SK-N-SH (cell line): Measurements from ENCODE around the gene CFAP99. TPM values are rescaled to one million over a fixed set of nuclear protein-coding genes. Genes with fewer than 3 reads are reported as not detected.

Experiments used
- CTCF ChIA-PET: fragments of 300-600, 350-600 bp; formaldehyde crosslinking; extraction: SDS; loops from one replicate; lab custom pipeline; 2021; lab: Yijun Ruan, JAX
- POLR2A ChIA-PET: fragments of 350-600 bp; sonication (Branson Sonifier 250); formaldehyde crosslinking; extraction: SDS; loops from one replicate; lab custom pipeline; 2020; ENCODE audit warnings: antibody characterized with exemption, inconsistent platforms; lab: Yijun Ruan, JAX
- DNase-seq: peaks from one replicate; pipeline ENCODE4 v3.0.0; 2012
- H2AFZ ChIP-seq: fragments of 200-600 bp; sonication (generic); 2 replicates; pipeline ENCODE4 v1.8.1; 2016; ENCODE audit warnings: antibody characterized with exemption, mild to moderate bottlenecking, low read depth
- H3F3A ChIP-seq: fragments of 200-600 bp; sonication (generic); replicated peaks from 2 replicates; pipeline ENCODE3; 2016; ENCODE audit warnings: antibody characterized with exemption, mild to moderate bottlenecking; ENCODE audit not compliant: insufficient read depth
- H3K27ac ChIP-seq, 2 experiments: fragments of 200-500 bp in 1 of 2; fragments of 200-600 bp in 1 of 2; sonication (Bioruptor generic) in 1 of 2; sonication (generic), shearing (Covaris generic) in 1 of 2; 2 replicates each; pipeline versions ENCODE4 v1.5.1 to v1.6.1; 2014 to 2016; ENCODE audit warnings: low read depth in 2 of 2, inconsistent platforms in 1 of 2, low read length in 1 of 2, mild to moderate bottlenecking in 1 of 2, mixed read lengths in 1 of 2
- H3K27me3 ChIP-seq: fragments of 200-600 bp; sonication (generic), shearing (Covaris generic); 2 replicates; pipeline ENCODE4 v1.6.1; 2016; ENCODE audit warnings: mixed run types; ENCODE audit not compliant: insufficient read depth
- H3K36me3 ChIP-seq, 2 experiments: fragments of 200-500 bp in 1 of 2; fragments of 200-600 bp in 1 of 2; sonication (Bioruptor generic) in 1 of 2; sonication (generic) in 1 of 2; replicated peaks in 1 of 2; 2 replicates each; pipeline versions ENCODE3 to v1.5.1; 2014 to 2016; ENCODE audit warnings: low read length in 1 of 2, mild to moderate bottlenecking in 1 of 2; ENCODE audit not compliant: insufficient read depth in 2 of 2, control insufficient read depth in 1 of 2
- H3K4me1 ChIP-seq, 2 experiments: fragments of 200-500 bp in 1 of 2; fragments of 200-600 bp in 1 of 2; sonication (Bioruptor generic) in 1 of 2; sonication (generic), shearing (Covaris generic) in 1 of 2; 2 replicates each; pipeline versions ENCODE4 v1.5.1 to v1.6.1; 2014 to 2016; ENCODE audit warnings: low read depth in 1 of 2, low read length in 1 of 2, mixed run types in 1 of 2; ENCODE audit not compliant: insufficient read depth in 2 of 2, control insufficient read depth in 1 of 2
- H3K4me2 ChIP-seq: fragments of 200-600 bp; sonication (generic), shearing (Covaris generic); 2 replicates; pipeline ENCODE4 v1.6.1; 2017; ENCODE audit warnings: mixed run types
- H3K4me3 ChIP-seq, 2 experiments: fragments of 200-500 bp in 1 of 2; fragments of 200-600 bp in 1 of 2; sonication (Bioruptor generic) in 1 of 2; sonication (generic), shearing (Covaris generic) in 1 of 2; 2 replicates each; pipeline versions ENCODE4 v1.5.1 to v1.8.1; 2014 to 2016; ENCODE audit warnings: low read depth in 2 of 2, inconsistent platforms in 1 of 2, low read length in 1 of 2, mild to moderate bottlenecking in 1 of 2, mixed read lengths in 1 of 2, moderate library complexity in 1 of 2
- H3K79me2 ChIP-seq: fragments of 200-600 bp; sonication (generic); 2 replicates; pipeline ENCODE4 v1.8.1; 2017; ENCODE audit warnings: mild to moderate bottlenecking; ENCODE audit not compliant: insufficient read depth
- H3K9ac ChIP-seq: fragments of 200-600 bp; sonication (generic); 2 replicates; pipeline ENCODE4 v1.6.1; 2017; ENCODE audit warnings: mixed run types
- H3K9me2 ChIP-seq: fragments of 200-600 bp; sonication (generic); 2 replicates; pipeline ENCODE4 v1.6.1; 2017; ENCODE audit warnings: mixed run types
- H3K9me3 ChIP-seq: fragments of 200-600 bp; sonication (generic); 2 replicates; pipeline ENCODE4 v1.6.1; 2017; ENCODE audit warnings: mixed run types, mild to moderate bottlenecking, moderate library complexity
- H4K20me1 ChIP-seq: fragments of 200-600 bp; sonication (generic); 2 replicates; pipeline ENCODE4 v1.6.1; 2017; ENCODE audit warnings: mild to moderate bottlenecking, mixed run types; ENCODE audit not compliant: insufficient read depth
- CHD2 ChIP-seq: fragments of 150-350 bp; IDR thresholded peaks from 2 replicates; pipeline ENCODE4 v1.6.1; 2018; ENCODE audit warnings: low read length; ENCODE audit not compliant: partially characterized antibody
- ELF1 ChIP-seq: IDR thresholded peaks from 2 replicates; pipeline ENCODE4 v1.4.0; 2012
- EP300 ChIP-seq, 2 experiments: IDR thresholded peaks; 2 replicates each; pipeline versions ENCODE4 v1.4.0 to v1.6.1; 2012; ENCODE audit warnings: borderline replicate concordance in 1 of 2, low read depth in 1 of 2, low read length in 1 of 2
- FOSL2 ChIP-seq: IDR thresholded peaks from 2 replicates; pipeline ENCODE4 v1.4.0; 2012; ENCODE audit warnings: low read depth, mild to moderate bottlenecking, moderate library complexity, borderline replicate concordance
- FOXM1 ChIP-seq: IDR thresholded peaks from 2 replicates; pipeline ENCODE4 v1.4.0; 2012; ENCODE audit warnings: low read depth, mild to moderate bottlenecking
- GATA2 ChIP-seq: sonication (generic); formaldehyde crosslinking; IDR thresholded peaks from 2 replicates; pipeline ENCODE4 v1.5.0; 2020; ENCODE audit warnings: mild to moderate bottlenecking, missing genetic modification reagents
- MEF2A ChIP-seq: IDR thresholded peaks from 2 replicates; pipeline ENCODE4 v1.4.0; 2012; ENCODE audit warnings: low read depth, borderline replicate concordance
- NFIC ChIP-seq: IDR thresholded peaks from 2 replicates; pipeline ENCODE4 v1.4.0; 2012; ENCODE audit warnings: borderline replicate concordance
- NRF1 ChIP-seq: IDR thresholded peaks from 2 replicates; pipeline ENCODE4 v1.6.1; 2012; ENCODE audit warnings: low read depth, mild to moderate bottlenecking, low read length
- POLR2AphosphoS5 ChIP-seq: IDR thresholded peaks from 2 replicates; pipeline ENCODE4 v1.6.1; 2012; ENCODE audit warnings: low read depth, low read length
- RXRA ChIP-seq: IDR thresholded peaks from 2 replicates; pipeline ENCODE4 v1.4.0; 2012; ENCODE audit warnings: low read depth, mild to moderate bottlenecking, borderline replicate concordance
- SIN3A ChIP-seq: IDR thresholded peaks from 2 replicates; pipeline ENCODE4 v1.6.1; 2012; ENCODE audit warnings: low read depth, mild to moderate bottlenecking, low read length, moderate library complexity, borderline replicate concordance
- SMC3 ChIP-seq: IDR thresholded peaks from 2 replicates; pipeline ENCODE4 v1.6.1; 2012; ENCODE audit warnings: low read depth, low read length, improper control_type of control experiment
- YY1 ChIP-seq: IDR thresholded peaks from 2 replicates; pipeline ENCODE4 v1.4.0; 2012; ENCODE audit warnings: low read depth, mild to moderate bottlenecking
- WGBS: methylation state at CpG from one replicate; pipeline ENCODE4 v1.1.6; 2017; ENCODE audit warnings: low lambda C conversion rate; 5-methylcytosine and 5-hydroxymethylcytosine counted together
- polyA plus RNA-seq, 3 experiments: library from polyadenylated mRNA; depleted of rRNA; stranded (reverse); fragments of >200 nt; gene quantifications; 2 replicates each; pipeline ENCODE4 v1.2.3, GENCODE V29; 2012
- TF ChIP-seq, protein P1 (sequence below): fragments of 200-600 bp; sonication (generic); IDR thresholded peaks from 2 replicates; pipeline ENCODE4 v1.6.1; 2017; ENCODE audit warnings: antibody characterized with exemption, mild to moderate bottlenecking, moderate library complexity
- TF ChIP-seq, protein P2 (sequence below): IDR thresholded peaks from 2 replicates; pipeline ENCODE4; 2012
- TF ChIP-seq, protein P3 (sequence below): IDR thresholded peaks from 2 replicates; pipeline ENCODE4 v1.4.0; 2012; ENCODE audit warnings: low read depth, borderline replicate concordance
- TF ChIP-seq, protein P4 (sequence below): IDR thresholded peaks from 2 replicates; pipeline ENCODE4 v1.6.1; 2012; ENCODE audit warnings: mild to moderate bottlenecking, low read depth, low read length, moderate library complexity

The CFAP99 gene
- polyA plus RNA-seq, 1 of the 3 experiments (the other 2 are of a cell fraction) = 0.13 TPM

DNA sequence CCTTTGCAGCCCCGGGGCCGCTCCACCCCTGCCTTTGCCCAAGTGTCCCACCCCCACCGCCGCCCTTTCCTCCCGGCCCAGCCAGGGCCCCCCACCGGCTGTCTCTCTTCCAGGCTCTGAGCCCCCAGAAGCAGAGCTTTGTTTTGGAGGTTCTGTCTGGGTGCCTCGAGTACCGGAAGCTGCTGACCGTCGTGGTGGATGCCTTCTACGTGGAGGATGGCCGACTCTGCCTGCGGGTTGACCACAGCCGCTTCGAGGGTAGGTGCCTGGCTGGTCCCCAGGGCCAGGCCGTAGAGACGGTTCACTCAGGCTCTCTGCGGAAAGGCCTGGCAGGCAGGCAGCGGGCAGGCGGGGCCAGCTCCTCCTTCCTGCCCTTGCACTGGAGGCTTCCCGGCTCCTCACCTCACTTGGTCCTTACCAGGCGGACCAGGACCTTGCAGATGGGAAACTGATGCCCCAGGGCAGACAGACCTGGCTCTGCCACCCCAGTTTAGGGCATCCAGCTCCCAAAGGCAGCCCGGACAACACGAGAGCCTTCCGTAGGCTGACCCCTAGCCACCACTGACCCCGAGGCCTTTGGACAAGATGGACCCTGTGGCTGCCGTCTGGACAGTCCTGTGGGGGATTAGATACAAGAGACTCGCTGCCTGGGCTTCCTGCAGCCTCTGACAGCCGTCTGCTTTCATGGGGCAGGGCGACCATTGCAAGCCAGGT, 18.2 kb downstream of the CFAP99 start (continued):
- TF ChIP-seq, protein P1, sequence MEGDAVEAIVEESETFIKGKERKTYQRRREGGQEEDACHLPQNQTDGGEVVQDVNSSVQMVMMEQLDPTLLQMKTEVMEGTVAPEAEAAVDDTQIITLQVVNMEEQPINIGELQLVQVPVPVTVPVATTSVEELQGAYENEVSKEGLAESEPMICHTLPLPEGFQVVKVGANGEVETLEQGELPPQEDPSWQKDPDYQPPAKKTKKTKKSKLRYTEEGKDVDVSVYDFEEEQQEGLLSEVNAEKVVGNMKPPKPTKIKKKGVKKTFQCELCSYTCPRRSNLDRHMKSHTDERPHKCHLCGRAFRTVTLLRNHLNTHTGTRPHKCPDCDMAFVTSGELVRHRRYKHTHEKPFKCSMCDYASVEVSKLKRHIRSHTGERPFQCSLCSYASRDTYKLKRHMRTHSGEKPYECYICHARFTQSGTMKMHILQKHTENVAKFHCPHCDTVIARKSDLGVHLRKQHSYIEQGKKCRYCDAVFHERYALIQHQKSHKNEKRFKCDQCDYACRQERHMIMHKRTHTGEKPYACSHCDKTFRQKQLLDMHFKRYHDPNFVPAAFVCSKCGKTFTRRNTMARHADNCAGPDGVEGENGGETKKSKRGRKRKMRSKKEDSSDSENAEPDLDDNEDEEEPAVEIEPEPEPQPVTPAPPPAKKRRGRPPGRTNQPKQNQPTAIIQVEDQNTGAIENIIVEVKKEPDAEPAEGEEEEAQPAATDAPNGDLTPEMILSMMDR = no peak
- TF ChIP-seq YY1 = no peak

DNA sequence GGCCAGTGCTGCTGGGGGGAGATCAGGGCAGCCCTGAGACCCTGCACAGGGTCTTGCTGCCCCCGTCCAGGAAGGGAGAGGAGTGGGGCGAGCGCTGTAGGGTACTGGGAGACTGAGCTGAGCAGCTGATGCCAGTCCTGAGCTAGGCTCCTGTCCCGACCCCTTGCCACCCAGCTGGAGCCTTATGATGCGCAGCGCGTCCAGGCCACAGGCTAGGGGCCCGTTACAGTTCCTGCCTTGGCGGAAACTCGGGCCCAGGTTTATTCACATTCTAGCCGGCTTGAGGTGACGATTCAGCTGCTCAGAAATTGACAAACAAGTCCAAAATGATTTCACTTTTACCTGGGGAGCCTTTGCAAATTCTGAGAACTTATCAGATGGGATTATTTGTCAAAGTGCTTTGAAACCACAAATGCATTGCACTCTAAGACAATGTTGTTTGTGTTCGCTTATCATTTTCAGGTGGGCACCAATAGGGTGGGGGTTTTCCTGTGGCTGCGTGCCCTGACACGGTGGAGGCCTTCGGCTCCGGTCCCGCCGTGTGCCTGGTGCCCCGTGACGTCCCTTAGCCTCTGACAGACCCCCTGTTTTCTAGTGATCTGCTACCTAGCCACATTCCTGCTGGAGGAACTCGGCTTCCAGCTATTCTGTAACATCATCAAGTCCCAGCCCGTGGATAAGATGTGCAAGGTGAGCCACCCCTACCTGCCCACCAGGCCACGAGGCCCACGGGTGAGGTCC, 18.9 kb downstream of the CFAP99 start:
- Histone ChIP-seq H3K9ac (no peak overlapping the region), H3K27ac (no peak overlapping the region), H3K27me3 (no peaks in the 10 kb centered on the region), H3F3A (no peaks in the 10 kb centered on the region), H3K4me2 (no peak overlapping the region), H3K9me2 (no peaks in the 10 kb centered on the region), H3K4me3 (no peak overlapping the region), H3K4me1 (peaks cover 6 to 11% of the 10 kb centered on the region in 2 experiments; a peak in 1 of 4 replicates), H4K20me1 (no peaks in the 10 kb centered on the region), H3K9me3 (no peaks in the 10 kb centered on the region), H2AFZ (no peak overlapping the region), H3K79me2 (no peaks in the 10 kb centered on the region), H3K36me3 (no peaks in the 10 kb centered on the region)
- POLR2A ChIA-PET = no interaction called here
- CTCF ChIA-PET = interaction anchor here (1.5 to 3.3 kb wide), 6 partner anchors 11 to 217 kb away, joined by 3 to 19 read pairs (median 8); no protein-coding TSS in a partner anchor
- TF ChIP-seq, protein P2, sequence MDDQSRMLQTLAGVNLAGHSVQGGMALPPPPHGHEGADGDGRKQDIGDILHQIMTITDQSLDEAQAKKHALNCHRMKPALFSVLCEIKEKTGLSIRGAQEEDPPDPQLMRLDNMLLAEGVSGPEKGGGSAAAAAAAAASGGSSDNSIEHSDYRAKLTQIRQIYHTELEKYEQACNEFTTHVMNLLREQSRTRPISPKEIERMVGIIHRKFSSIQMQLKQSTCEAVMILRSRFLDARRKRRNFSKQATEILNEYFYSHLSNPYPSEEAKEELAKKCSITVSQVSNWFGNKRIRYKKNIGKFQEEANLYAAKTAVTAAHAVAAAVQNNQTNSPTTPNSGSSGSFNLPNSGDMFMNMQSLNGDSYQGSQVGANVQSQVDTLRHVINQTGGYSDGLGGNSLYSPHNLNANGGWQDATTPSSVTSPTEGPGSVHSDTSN = no peak
- TF ChIP-seq NRF1 = no peak
- no peak for TF ChIP-seq FOSL2
- TF ChIP-seq, protein P3, sequence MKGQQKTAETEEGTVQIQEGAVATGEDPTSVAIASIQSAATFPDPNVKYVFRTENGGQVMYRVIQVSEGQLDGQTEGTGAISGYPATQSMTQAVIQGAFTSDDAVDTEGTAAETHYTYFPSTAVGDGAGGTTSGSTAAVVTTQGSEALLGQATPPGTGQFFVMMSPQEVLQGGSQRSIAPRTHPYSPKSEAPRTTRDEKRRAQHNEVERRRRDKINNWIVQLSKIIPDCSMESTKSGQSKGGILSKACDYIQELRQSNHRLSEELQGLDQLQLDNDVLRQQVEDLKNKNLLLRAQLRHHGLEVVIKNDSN = no peak
- no peak for TF ChIP-seq POLR2AphosphoS5
- TF ChIP-seq SMC3 = no peak
- no peak for TF ChIP-seq CHD2
- TF ChIP-seq SIN3A = no peak
- TF ChIP-seq MEF2A = no peak
- TF ChIP-seq, protein P4, sequence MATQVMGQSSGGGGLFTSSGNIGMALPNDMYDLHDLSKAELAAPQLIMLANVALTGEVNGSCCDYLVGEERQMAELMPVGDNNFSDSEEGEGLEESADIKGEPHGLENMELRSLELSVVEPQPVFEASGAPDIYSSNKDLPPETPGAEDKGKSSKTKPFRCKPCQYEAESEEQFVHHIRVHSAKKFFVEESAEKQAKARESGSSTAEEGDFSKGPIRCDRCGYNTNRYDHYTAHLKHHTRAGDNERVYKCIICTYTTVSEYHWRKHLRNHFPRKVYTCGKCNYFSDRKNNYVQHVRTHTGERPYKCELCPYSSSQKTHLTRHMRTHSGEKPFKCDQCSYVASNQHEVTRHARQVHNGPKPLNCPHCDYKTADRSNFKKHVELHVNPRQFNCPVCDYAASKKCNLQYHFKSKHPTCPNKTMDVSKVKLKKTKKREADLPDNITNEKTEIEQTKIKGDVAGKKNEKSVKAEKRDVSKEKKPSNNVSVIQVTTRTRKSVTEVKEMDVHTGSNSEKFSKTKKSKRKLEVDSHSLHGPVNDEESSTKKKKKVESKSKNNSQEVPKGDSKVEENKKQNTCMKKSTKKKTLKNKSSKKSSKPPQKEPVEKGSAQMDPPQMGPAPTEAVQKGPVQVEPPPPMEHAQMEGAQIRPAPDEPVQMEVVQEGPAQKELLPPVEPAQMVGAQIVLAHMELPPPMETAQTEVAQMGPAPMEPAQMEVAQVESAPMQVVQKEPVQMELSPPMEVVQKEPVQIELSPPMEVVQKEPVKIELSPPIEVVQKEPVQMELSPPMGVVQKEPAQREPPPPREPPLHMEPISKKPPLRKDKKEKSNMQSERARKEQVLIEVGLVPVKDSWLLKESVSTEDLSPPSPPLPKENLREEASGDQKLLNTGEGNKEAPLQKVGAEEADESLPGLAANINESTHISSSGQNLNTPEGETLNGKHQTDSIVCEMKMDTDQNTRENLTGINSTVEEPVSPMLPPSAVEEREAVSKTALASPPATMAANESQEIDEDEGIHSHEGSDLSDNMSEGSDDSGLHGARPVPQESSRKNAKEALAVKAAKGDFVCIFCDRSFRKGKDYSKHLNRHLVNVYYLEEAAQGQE = no peak
- no peak for TF ChIP-seq YY1
- no peak for TF ChIP-seq FOXM1
- TF ChIP-seq GATA2 = no peak
- no peak for TF ChIP-seq RXRA
- no peak for TF ChIP-seq ELF1
- TF ChIP-seq EP300 (IDR thresholded peaks at IDR 0.05; ENCODE audit: borderline replicate concordance in 1 of 2, low read depth in 1 of 2, low read length in 1 of 2) = no peak
- no peak for TF ChIP-seq NFIC
- no peak for DNase-seq
- 94% methylated on average over 11 of the region's 25 CpGs for WGBS
